Memory B cell (primary cell): Measurements from ENCODE around the gene DYNC1LI1.
A peak's percentile ranks its signal among the peaks of the same experiment; 100 is the strongest.

ENCODE experiments used
- ATAC-seq: fragments of 150-1000 bp; cut with Tn5 transposase; 2 replicates; pipeline ENCODE4 v1.10.0; 2021; ENCODE audit warnings: low read depth, mild to moderate bottlenecking, moderate library complexity
- DNase-seq, 2 donors: peaks; one replicate each; pipeline ENCODE4 v3.0.0; 2022; ENCODE audit warnings: low spot score in 2 of 2
- H3K27ac Mint-ChIP-seq: one replicate; pipeline ENCODE4 v1.8.0; 2022; ENCODE audit warnings: mild to moderate bottlenecking, moderate library complexity, mixed read lengths
- H3K27me3 Mint-ChIP-seq: one replicate; pipeline ENCODE4 v1.8.0; 2022; ENCODE audit warnings: mixed read lengths
- H3K36me3 Mint-ChIP-seq: one replicate; pipeline ENCODE4 v1.8.0; 2022; ENCODE audit warnings: mild to moderate bottlenecking, mixed read lengths
- H3K4me1 Mint-ChIP-seq: one replicate; pipeline ENCODE4 v1.8.0; 2022; ENCODE audit warnings: mixed read lengths
- H3K4me3 Mint-ChIP-seq: one replicate; pipeline ENCODE4 v1.8.0; 2022; ENCODE audit warnings: mild to moderate bottlenecking, moderate library complexity, mixed read lengths
- H3K9me3 Mint-ChIP-seq: one replicate; pipeline ENCODE4 v1.8.0; 2022; ENCODE audit warnings: mixed read lengths

Gene DYNC1LI1

DNA sequence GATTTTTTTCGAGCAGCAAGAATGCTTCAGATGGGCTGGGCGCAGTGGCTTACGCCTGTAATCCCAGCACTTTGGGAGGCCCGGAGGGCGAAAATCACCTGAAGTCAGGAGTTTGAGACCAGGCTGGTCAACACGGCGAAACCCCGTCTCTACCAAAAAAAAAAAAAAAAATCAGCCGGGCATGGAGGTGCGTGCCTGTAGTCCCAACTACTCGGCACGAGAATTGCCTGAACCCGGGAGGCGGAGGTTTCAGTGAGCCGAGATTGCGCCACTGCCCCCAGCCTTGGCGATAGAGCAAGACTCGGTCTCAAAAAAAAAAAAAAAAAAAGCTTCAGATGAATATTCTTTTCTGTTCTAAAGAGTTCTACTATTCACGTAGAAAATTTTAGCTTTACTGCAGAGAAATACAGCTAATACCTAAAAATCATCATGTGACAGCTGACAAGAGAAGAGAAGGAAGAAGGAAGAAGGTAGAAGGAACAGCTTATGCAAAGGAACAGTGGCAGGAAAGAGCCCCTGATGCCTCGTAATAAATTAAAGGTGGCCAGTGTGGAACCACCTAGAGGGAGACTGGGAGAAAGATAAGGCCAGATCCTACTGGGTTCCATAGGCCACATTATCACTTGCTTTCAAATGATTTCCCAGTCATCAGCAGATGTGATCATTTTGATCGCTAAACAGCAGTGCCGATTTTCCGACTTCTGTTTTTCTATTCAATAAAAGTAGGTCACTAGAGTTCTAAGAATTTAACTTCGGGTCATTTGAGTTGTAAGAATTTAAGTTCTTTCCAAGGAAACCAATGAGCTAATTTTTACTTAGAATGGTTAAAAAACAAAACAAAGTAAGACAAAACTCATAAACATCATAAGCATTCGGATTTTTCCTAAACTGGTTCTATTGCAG is 69.5 kb downstream of the DYNC1LI1 start:
- H3K27ac Mint-ChIP-seq = peak overlapping the region; percentile 94
- H3K4me1 Mint-ChIP-seq = peaks cover 29% of the 10 kb centered on the region
- no peaks in the 10 kb centered on the region for H3K27me3 Mint-ChIP-seq
- H3K36me3 Mint-ChIP-seq = peaks cover 7% of the 10 kb centered on the region
- DNase-seq = no peak
- peak overlapping the region; percentile 91 for H3K4me3 Mint-ChIP-seq
- no peak for ATAC-seq
- no peaks in the 10 kb centered on the region for H3K9me3 Mint-ChIP-seq

DNA sequence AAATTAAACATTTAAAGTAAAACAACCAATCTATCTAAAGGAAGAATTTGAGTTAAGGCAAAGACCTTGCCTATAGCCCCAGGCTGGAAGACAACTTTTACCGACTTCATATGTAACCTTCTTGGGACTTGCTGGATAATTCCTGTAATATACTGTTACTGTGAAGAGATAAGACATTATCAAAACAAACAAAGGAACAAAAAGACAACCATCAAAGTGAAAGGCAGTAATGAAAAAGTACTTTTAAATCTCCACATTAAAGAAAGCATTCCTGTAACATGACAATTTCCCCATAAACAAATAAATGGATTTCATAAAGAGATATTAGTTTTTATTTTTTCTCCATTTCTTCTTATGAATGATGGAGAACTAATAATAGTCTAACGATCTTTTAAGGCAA is 70.4 kb downstream of the DYNC1LI1 start:
- ATAC-seq (no peak), DNase-seq (no peak)
- H3K4me1 Mint-ChIP-seq = peaks cover 30% of the 10 kb centered on the region
- H3K27ac Mint-ChIP-seq = peak overlapping the region; percentile 94
- peaks cover 9% of the 10 kb centered on the region for H3K36me3 Mint-ChIP-seq
- no peaks in the 10 kb centered on the region for H3K9me3 Mint-ChIP-seq
- peak overlapping the region; percentile 91 for H3K4me3 Mint-ChIP-seq
- no peaks in the 10 kb centered on the region for H3K27me3 Mint-ChIP-seq

DNA sequence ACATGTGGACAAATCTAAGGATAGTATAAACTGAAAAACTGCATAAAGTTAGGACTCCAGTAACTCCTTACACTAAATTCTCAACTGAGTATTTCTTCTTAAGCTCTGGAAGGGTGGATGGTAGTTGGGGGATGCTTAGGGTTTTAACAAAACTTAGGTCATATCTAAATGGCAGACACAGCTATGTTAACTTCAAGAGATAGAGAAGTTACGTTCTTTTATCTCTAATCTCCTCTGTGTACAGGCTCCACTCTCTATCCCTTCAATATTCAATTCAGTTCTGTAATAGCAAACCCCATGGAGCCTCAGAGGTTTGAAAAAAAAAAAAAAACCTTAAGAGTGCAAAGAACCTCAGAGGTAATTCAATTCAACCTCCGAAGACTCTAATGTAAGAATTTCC is 71.1 kb downstream of the DYNC1LI1 start:
- DNase-seq (no peak), ATAC-seq (no peak)
- Mint-ChIP-seq H3K4me1 (peaks cover 36% of the 10 kb centered on the region), H3K4me3 (no peak overlapping the region), H3K27ac (no peak overlapping the region), H3K9me3 (no peaks in the 10 kb centered on the region), H3K27me3 (no peaks in the 10 kb centered on the region), H3K36me3 (peaks cover 9% of the 10 kb centered on the region)

DNA sequence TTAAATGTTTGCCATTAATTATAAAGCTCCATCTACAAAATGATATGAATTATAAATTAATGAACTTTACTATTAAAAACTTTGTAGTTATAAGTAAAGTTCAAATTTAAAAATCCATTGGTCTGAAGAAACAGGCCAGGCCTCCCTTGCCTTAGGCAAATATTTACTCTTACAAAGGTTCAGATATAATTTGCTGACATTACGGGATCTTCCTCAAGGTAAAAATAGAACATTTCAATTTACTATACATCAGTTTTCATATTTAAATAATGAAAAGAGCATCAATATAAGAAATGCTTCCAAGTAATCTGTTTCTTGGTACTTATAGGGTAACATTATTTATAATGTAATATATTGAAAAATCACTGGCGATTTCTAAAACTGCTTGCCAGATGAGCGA is 71.7 kb downstream of the DYNC1LI1 start:
- no peak overlapping the region for H3K4me3 Mint-ChIP-seq
- ATAC-seq (no peak), DNase-seq (no peak)
- peaks cover 9% of the 10 kb centered on the region for H3K36me3 Mint-ChIP-seq
- H3K27me3 Mint-ChIP-seq = no peaks in the 10 kb centered on the region
- no peaks in the 10 kb centered on the region for H3K9me3 Mint-ChIP-seq
- H3K4me1 Mint-ChIP-seq = peaks cover 36% of the 10 kb centered on the region
- peak overlapping the region; percentile 83 for H3K27ac Mint-ChIP-seq

DNA sequence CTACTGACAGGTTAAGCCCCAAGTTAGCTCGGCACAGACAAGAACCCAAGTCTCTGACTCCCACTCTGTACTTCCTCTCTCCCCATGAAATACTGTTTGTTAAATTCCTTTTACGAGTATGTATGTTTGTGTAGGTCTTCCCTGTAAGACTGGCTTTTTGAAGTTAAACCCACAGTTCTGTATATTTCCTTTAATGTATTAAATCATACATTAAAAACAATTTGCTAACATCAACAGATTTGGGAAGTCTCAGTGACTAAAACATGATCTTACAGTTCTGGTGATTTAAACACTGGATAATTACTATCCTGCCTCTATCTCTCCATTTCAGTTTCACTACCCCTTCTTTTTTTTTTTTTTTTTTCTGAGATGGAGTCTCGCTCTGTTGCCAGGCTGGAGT is 72.4 kb downstream of the DYNC1LI1 start:
- peaks cover 9% of the 10 kb centered on the region for H3K36me3 Mint-ChIP-seq
- ATAC-seq = peak; percentile 42
- H3K4me1 Mint-ChIP-seq = peaks cover 36% of the 10 kb centered on the region
- DNase-seq = no peak
- H3K9me3 Mint-ChIP-seq = no peaks in the 10 kb centered on the region
- peak overlapping the region; percentile 63 for H3K4me3 Mint-ChIP-seq
- H3K27ac Mint-ChIP-seq = peak overlapping the region; percentile 83
- H3K27me3 Mint-ChIP-seq = no peaks in the 10 kb centered on the region

DNA sequence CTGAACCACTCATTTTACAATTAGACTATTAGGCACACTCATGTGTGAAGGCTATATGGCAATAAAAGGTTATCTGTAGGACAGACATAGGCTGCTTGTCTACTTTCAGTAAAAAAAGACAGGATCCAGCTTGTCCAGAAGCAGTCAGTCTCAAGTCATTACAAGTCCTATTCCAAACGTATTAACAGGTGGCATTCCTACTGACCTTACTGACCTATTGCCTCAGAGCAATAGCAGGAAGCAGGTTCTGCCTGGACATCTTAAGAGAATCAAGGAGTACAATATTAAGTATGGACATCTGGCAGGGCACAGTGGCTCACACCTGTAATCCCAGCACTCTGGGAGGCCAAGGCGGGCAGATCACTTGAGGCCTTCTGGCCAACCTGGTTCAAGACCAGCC is 75.0 kb downstream of the DYNC1LI1 start:
- H3K27me3 Mint-ChIP-seq = no peaks in the 10 kb centered on the region
- no peak for DNase-seq
- peaks cover 9% of the 10 kb centered on the region for H3K36me3 Mint-ChIP-seq
- H3K27ac Mint-ChIP-seq = no peak overlapping the region
- no peak for ATAC-seq
- H3K9me3 Mint-ChIP-seq = no peaks in the 10 kb centered on the region
- no peak overlapping the region for H3K4me3 Mint-ChIP-seq
- H3K4me1 Mint-ChIP-seq = peaks cover 26% of the 10 kb centered on the region

DNA sequence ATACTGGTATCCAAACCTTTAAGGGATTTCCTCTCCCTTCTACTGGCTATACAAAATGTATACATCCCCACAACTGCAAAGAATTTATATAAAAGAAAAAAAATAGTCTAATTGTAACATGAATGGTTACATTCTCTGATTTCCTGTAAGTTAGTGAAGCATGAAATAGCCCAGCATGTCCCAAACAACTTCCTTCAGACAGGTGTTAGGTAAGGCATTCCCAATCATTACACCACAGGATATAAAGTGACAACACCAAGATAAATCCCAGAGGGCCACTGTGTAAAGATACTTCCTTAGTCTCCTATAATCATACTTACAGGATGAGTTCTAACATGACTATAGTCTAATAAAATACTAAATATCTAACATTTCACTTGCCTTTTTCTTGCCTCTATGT is 75.6 kb downstream of the DYNC1LI1 start:
- Mint-ChIP-seq H3K9me3 (no peaks in the 10 kb centered on the region), H3K4me1 (peaks cover 21% of the 10 kb centered on the region), H3K36me3 (peaks cover 7% of the 10 kb centered on the region), H3K4me3 (no peak overlapping the region), H3K27ac (no peak overlapping the region), H3K27me3 (no peaks in the 10 kb centered on the region)
- DNase-seq = no peak
- ATAC-seq = no peak

DNA sequence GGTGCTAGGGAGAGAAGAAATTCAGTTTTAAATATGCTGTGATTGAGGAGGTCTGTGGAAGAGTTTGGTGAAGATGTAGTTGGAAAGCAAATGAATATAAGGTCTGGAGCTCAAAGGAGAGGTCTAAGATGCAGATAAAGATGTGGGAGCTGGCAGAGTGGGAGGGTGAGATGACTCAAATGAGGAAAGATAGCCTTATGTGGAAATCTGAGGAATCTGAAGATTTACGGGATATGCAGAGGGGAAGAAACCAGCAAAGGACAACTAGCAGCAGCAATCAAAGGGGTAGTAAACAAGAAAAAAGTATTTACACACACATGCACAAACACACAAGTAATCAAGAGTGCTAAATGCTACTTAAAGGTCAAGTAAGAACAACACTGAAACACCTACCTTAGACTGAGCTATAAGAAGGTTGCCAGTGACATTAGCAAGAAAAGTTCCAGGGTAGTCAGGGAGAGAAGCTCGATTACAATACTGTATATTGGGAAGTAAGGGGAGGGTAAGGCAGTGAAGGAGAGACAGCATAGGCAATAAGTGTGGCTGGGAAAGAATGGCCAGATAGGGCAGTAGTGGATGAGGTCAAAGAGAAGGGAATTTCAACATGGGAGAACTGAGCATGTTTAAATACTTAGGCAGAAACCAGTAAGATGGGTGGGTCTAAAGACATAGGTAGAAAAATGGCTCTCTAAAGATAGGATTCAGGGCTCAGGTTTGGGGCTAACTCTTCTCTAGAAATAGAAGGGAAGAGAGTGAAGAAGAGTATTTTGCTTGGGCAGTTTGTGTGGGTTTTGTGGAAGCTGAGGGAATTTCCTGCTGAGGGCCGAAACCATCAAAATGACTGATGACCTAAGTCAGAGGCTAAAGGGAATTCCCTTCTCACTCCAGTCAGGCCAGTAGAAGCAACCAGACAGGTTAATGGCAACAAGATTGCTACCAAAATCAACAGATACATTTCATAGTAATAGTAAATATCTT is 76.9 kb downstream of the DYNC1LI1 start:
- Mint-ChIP-seq H3K4me3 (no peak overlapping the region), H3K4me1 (peaks cover 18% of the 10 kb centered on the region), H3K27ac (no peak overlapping the region), H3K9me3 (no peaks in the 10 kb centered on the region), H3K27me3 (no peaks in the 10 kb centered on the region), H3K36me3 (peaks cover 7% of the 10 kb centered on the region)
- no peak for DNase-seq
- peak; percentile 50 for ATAC-seq

DNA sequence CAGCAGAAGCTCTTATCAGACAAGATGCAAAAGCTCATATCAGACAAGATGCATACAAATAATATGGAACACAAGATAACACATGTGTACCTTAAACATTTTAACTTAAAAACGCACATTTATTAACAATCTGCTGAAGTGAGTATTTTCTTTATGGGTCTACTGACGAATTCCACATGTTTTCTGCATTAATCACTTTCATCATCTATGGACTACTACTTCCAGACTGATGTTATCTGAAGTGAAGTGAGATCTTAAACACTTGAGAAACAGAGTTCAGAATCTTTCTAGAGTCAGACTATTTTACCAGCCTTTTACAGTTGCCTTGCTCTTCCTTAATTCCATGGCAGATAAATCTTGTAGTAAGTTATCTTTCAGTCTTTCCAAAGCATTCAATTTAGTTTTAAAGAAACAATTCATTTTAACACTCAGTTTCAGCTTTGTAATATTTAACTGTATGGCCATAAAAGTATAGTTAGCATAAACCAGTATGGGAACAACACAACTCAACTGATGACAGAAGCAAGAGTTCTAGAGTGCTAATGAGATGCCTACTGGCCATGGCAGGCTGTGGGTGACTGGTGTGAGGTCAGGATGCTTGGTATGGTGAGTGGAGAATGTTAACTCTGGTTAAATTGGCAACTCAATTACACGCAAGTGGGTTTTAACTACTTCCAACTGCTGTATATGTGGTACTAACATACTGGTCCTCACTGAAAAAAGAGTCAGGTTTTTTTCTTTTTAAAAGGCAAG is 77.8 kb downstream of the DYNC1LI1 start:
- H3K27ac Mint-ChIP-seq = no peak overlapping the region
- H3K4me3 Mint-ChIP-seq = no peak overlapping the region
- H3K36me3 Mint-ChIP-seq = peaks cover 7% of the 10 kb centered on the region
- H3K4me1 Mint-ChIP-seq = peaks cover 15% of the 10 kb centered on the region
- ATAC-seq (no peak), DNase-seq (no peak)
- no peaks in the 10 kb centered on the region for H3K9me3 Mint-ChIP-seq
- H3K27me3 Mint-ChIP-seq = no peaks in the 10 kb centered on the region

DNA sequence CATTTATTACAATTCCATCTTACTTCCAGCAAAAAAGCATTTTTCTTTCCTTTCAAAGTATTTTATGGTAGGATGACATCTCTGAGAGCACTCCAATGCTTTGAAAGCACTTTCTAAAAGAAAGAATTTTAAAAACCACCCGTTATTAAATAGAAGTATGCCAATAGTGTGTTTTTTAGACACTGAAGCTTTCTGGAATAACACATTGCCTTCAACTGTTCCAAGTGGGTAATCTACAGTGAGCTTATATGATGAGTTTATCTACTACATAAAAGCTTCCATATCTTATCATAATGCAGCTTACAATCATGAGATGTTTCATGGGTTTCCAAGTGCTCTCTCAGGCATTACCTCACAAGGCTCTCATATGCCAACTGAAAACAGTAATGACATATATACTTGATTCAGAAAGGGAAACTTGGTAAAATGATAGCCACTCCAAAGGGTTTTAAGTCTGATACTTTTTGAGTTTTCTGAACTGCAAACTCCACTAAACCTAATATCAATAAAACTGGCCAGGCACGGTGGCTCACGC is 82.1 kb downstream of the DYNC1LI1 start:
- H3K27me3 Mint-ChIP-seq = no peaks in the 10 kb centered on the region
- no peaks in the 10 kb centered on the region for H3K9me3 Mint-ChIP-seq
- no peak overlapping the region for H3K4me3 Mint-ChIP-seq
- H3K4me1 Mint-ChIP-seq = peaks cover 16% of the 10 kb centered on the region
- peaks cover 9% of the 10 kb centered on the region for H3K36me3 Mint-ChIP-seq
- H3K27ac Mint-ChIP-seq = peak overlapping the region; percentile 35
- ATAC-seq (no peak), DNase-seq (no peak)

DNA sequence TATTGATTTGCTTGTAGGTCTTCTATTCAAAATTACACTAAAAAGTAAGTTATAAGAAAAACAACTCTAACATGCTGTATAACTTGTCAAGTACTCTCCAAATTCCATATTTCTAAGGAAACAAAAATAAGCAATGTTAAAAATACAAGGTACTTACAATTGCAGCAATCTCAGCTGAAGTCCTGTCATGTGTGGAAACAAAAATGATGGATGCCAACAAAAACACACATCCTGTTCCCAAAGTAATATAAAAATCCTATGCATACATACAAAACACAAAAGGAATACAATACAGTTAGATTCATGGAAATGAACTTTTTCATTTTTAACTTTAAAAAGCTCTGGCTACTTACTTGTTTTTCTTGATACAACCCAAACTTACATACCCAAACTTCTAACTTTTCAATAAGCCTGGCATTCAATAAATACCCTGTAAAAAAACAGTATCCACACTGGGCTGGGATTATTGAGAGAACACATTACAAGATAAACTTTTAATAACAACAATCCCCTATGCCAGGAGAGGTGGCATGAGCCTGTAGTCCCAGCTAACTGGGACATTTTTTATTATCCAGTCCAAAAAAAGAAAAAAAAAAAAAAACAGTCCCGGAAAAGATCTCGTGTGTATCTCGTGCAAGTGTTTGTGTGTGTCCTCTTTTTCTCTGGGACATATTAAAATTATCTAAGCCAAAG is 82.7 kb downstream of the DYNC1LI1 start:
- Mint-ChIP-seq H3K36me3 (peaks cover 11% of the 10 kb centered on the region), H3K27me3 (no peaks in the 10 kb centered on the region), H3K4me3 (no peak overlapping the region), H3K27ac (peak overlapping the region; percentile 58), H3K9me3 (no peaks in the 10 kb centered on the region), H3K4me1 (peaks cover 16% of the 10 kb centered on the region)
- ATAC-seq (no peak), DNase-seq (no peak)

DNA sequence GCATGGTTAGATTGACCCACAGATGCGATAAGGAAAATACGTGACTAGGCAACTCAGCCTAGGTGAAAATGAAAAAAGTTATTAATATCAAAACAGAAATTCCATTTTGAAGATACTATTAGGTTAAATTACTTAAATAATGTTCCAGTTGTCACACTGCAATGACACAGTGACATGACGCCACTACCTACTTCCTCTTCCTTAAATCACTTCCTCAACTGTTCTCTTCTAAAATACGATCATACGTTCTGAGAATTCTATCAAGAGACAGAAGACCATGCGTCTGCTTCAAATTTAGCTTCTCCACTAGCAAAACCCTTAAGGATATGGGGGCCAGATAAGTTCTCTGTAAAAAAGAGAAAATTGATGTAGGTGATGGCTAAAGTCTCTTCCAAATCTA is 86.2 kb downstream of the DYNC1LI1 start:
- Mint-ChIP-seq H3K36me3 (peaks cover 30% of the 10 kb centered on the region), H3K4me3 (peak overlapping the region; percentile 74)
- ATAC-seq = peak; percentile 96

DNA sequence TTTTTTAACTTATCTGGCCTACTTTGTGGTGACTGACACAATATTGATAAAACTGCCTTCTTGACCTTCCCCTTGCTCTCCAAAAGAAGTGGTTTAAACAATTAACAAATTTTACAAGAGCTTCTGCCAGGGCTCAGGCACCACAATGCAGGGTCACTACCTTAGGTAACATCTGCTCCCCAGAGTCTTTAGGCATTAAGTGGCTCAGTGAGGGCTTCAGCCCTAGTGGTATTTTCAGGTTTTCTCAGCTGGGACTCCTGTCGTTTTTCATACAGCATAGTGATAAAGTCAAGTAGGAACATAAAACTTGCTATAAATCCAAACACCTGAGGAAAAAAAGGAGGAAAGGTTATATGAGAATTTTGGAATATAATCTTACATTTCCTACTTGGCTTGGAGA is 86.9 kb downstream of the DYNC1LI1 start:
- H3K27me3 Mint-ChIP-seq = no peaks in the 10 kb centered on the region
- ATAC-seq (no peak), DNase-seq (no peak)
- H3K9me3 Mint-ChIP-seq = no peaks in the 10 kb centered on the region
- peaks cover 28% of the 10 kb centered on the region for H3K4me1 Mint-ChIP-seq
- peaks cover 31% of the 10 kb centered on the region for H3K36me3 Mint-ChIP-seq
- H3K4me3 Mint-ChIP-seq = no peak overlapping the region
- peak overlapping the region; percentile 93 for H3K27ac Mint-ChIP-seq

More for the DNA sequence above, 86.2 kb downstream of the DYNC1LI1 start:
- Mint-ChIP-seq H3K27ac (peak overlapping the region; percentile 93), H3K27me3 (no peaks in the 10 kb centered on the region), H3K4me1 (peaks cover 28% of the 10 kb centered on the region), H3K9me3 (no peaks in the 10 kb centered on the region)
- DNase-seq = peak in 1 of 2 donors; percentile 48
